Measurements from ENCODE around the gene P4HA2.

- TF ChIP-seq CTCF (IDR thresholded peaks at IDR 0.05) (no peak), POLR2A (IDR thresholded peaks at IDR 0.05) (no peak), POLR2AphosphoS5 (IDR thresholded peaks at IDR 0.05) (no peak)
Observed at GRCh38 chr5:132269635-132270334, 42.1 kb upstream of the P4HA2 start.
